ENCODE results near the gene CENPX.

CENPX gene

DNA sequence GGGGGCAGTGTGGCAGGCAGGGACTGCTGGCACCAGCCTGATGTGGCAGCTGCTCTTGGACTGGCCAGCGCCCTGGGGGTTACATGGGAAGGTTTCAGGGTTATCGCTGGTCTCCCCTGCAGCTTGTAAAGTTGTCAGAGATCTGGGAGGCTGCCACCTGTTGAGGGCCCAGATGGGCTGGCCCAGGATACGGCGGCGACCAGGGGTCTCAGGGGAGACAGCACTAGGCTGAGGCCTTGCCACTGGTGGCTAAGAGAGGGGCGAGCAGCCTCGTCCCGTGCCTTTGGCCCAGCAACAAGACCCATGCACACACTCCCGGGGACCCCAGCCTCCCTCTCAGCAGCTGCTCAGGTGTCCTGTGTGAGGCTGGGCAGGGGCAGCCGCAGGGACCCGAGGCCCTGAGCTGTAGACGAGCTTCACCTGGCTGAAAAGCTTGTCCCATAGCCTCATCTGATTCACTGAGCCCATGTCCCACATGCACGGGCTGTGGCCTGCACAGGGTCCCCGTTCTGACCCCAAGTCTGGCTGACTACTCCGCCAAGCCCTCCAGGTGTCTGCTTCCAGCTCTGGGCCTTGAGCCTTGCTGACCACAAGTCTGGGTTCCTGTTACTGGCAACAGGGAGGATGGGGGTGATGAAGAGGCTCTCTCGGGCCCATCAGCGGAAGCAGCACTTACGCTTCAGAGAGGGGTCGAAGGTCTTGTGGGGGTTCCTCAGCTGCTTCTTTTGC lies 36.8 kb upstream of the CENPX start:
- DNase-seq, result no peak
- H3K36me3 Mint-ChIP-seq, result peaks cover 20 to 34% of the 10 kb centered on the region in 2 donors
- ATAC-seq (replicated peaks), result no peak
- H3K9me3 Mint-ChIP-seq, result no peaks in the 10 kb centered on the region
- no peaks in the 10 kb centered on the region for H3K27me3 Mint-ChIP-seq
- H3K4me1 Mint-ChIP-seq, result peaks cover 7 to 22% of the 10 kb centered on the region in 2 donors
- H3K4me3 Mint-ChIP-seq, result no peak overlapping the region
- H3K27ac Mint-ChIP-seq, result no peak overlapping the region

- ATAC-seq (replicated peaks), result no peak
- Mint-ChIP-seq H3K27me3 (no peaks in the 10 kb centered on the region), H3K27ac (peak overlapping the region; percentile 56), H3K4me3 (no peak overlapping the region), H3K9me3 (no peaks in the 10 kb centered on the region), H3K36me3 (peaks cover 20 to 34% of the 10 kb centered on the region in 2 donors), H3K4me1 (peaks cover 4 to 22% of the 10 kb centered on the region in 2 donors)
- DNase-seq, result no peak
These were observed 36.2 kb upstream of the CENPX start for GRCh38 chr17:82058855-82059249.

DNA sequence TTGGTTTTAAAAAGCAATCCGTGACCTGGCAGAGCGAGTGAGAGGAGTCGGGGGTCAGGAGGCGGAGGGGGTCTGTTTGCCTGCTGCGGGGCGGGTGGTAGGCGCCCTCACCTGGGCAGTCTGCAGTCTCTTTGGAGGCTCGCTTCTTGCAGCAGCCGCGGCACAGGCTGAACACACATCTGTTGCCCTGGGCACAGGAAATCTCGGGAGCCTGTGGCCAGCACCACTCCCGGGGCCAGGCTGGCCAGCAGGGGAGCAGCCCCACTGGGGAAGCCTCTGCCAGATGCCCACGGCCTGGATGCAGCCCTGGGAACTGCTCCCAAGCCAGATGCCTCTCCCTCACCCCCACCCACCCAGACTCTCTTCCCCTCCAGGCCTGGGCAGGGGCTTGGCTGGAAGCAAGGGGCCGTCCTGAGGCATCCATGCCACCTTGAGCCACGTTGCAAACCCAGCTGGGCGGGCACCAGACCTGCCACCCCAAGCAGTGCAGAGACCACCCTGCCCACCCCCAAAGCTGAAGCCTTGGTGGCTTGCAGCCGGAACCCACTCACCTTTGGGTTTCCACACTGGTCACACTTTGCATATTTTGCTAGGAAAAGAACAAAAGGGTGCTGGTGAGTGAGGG lies 35.7 kb upstream of the CENPX start:
- no peak overlapping the region for H3K4me3 Mint-ChIP-seq

DNA sequence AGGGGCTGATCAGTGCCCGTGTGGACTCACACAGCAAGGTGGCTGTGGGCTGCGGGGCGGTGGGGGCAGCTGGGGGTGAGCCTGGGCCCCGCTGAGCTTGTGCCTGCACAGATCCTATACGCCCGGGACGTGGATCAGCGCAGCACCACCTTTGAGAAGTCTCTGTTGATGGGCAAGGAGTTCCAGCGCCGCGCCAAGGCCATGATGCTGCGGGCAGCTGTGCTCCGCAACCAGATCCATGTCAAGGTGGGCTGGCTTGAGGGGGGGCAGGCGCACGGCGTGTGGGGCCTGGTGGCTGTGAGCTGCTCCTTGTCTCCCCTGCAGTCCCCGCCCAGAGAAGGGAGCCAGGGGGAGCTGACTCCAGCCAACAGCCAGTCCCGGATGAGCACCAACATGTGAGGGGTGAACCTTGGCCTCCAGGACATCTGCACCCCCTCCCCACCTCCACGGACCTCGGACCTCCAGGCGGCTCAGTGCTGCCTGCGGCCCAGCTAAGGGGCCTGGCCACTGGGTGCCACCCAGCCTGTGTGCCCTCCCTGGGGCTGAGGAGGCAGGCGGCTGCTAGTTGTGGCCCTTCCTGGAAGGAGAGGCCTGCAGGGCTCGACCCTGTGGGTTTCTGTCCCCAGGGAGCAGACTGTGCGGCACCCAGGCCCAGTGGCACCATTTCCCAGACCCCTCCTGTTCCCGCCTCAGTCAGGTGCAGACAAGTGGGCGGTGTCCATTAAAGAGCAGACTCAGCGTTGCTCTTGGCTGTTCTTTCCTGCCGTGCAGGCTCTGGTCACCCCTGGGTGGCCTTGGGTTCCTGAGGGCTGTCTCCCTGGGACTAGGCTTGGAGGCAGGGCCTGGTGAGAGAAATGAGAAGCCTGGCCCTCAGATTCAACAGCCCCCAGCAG lies 34.3 kb upstream of the CENPX start:
- Mint-ChIP-seq H3K9me3 (no peaks in the 10 kb centered on the region), H3K27me3 (no peaks in the 10 kb centered on the region), H3K27ac (peak overlapping the region; percentile 59), H3K4me3 (no peak overlapping the region), H3K36me3 (peaks cover 20 to 32% of the 10 kb centered on the region in 2 donors), H3K4me1 (peaks cover 10 to 34% of the 10 kb centered on the region in 2 donors)
- no peak for DNase-seq
- no peak for ATAC-seq (replicated peaks)

More for the DNA sequence above, 35.7 kb upstream of the CENPX start:
- Mint-ChIP-seq H3K36me3 (peaks cover 20 to 34% of the 10 kb centered on the region in 2 donors), H3K27me3 (no peaks in the 10 kb centered on the region), H3K27ac (peak overlapping the region; percentile 56), H3K9me3 (no peaks in the 10 kb centered on the region), H3K4me1 (peaks cover 6 to 26% of the 10 kb centered on the region in 2 donors)
- DNase-seq (no peak), ATAC-seq (replicated peaks) (no peak)

GRCh38 chr17:82055965-82056728 lies 33.5 kb upstream of the CENPX start:
- Mint-ChIP-seq H3K4me3 (no peak overlapping the region), H3K27me3 (no peaks in the 10 kb centered on the region), H3K9me3 (no peaks in the 10 kb centered on the region), H3K36me3 (peaks cover 20 to 31% of the 10 kb centered on the region in 2 donors), H3K4me1 (peaks cover 10 to 32% of the 10 kb centered on the region in 2 donors), H3K27ac (no peak overlapping the region)
- ATAC-seq (replicated peaks) (no peak), DNase-seq (no peak)

- Mint-ChIP-seq H3K27ac (peak overlapping the region; percentile 89), H3K4me3 (peak overlapping the region in 1 of 2 donors; percentile 29), H3K9me3 (no peaks in the 10 kb centered on the region), H3K27me3 (no peaks in the 10 kb centered on the region), H3K4me1 (peaks cover 15 to 34% of the 10 kb centered on the region in 2 donors), H3K36me3 (peaks cover 19 to 26% of the 10 kb centered on the region in 2 donors)
- DNase-seq (no peak), ATAC-seq (replicated peaks) (no peak)
These were observed 32.6 kb upstream of the CENPX start for GRCh38 chr17:82055023-82055964.

- H3K9me3 Mint-ChIP-seq, result no peaks in the 10 kb centered on the region
- no peaks in the 10 kb centered on the region for H3K27me3 Mint-ChIP-seq
- peaks cover 19 to 26% of the 10 kb centered on the region in 2 donors for H3K36me3 Mint-ChIP-seq
- peak overlapping the region; percentile 31 for H3K27ac Mint-ChIP-seq
- DNase-seq, result no peak
- no peak for ATAC-seq (replicated peaks)
- peak overlapping the region in 1 of 2 donors; percentile 36 for H3K4me3 Mint-ChIP-seq
- H3K4me1 Mint-ChIP-seq, result peaks cover 19 to 32% of the 10 kb centered on the region in 2 donors
These were observed 31.8 kb upstream of the CENPX start for GRCh38 chr17:82054351-82055022.

DNA sequence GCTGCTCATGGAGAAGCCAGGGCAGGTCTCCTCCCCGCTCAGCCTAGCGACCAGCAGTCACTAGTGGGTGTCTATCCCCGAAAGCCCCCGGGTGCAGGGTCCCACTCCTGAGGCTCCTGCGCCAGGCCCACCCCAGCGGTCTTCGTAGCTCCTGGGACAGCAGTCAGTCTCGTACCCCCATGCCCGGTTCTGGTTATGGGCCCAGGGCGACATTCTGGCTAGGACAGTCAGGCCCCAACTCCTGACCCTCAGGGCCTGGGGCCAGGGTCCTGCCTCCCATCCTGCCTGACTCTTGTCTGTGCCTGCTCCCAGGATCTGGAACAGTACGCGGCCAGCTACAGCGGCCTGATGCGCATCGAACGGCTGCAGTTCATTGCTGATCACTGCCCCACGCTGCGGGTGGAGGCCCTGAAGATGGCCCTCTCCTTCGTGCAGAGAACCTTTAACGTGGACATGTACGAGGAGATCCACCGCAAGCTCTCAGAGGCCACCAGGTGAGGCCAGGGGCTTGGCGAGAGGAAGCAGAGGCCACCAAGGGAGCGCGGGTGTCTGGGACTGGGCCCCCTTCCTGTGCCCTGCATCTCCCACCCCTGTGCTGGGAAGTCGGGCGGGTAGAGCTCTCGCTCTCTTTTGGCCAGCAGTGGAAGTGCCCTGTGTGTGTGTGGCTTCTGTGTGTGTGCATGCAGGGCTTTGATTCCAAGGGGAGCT lies 31.0 kb upstream of the CENPX start:
- ATAC-seq (replicated peaks), result no peak
- Mint-ChIP-seq H3K36me3 (peaks cover 18 to 26% of the 10 kb centered on the region in 2 donors), H3K27ac (no peak overlapping the region), H3K27me3 (no peaks in the 10 kb centered on the region), H3K9me3 (no peaks in the 10 kb centered on the region), H3K4me1 (peaks cover 19 to 32% of the 10 kb centered on the region in 2 donors), H3K4me3 (peak overlapping the region; percentile 77 to 91)
- DNase-seq, result no peak

- Mint-ChIP-seq H3K27ac (no peak overlapping the region), H3K4me1 (peaks cover 19 to 32% of the 10 kb centered on the region in 2 donors), H3K9me3 (no peaks in the 10 kb centered on the region), H3K4me3 (peak overlapping the region; percentile 77 to 91), H3K36me3 (peaks cover 17 to 26% of the 10 kb centered on the region in 2 donors), H3K27me3 (no peaks in the 10 kb centered on the region)
- ATAC-seq (replicated peaks) (no peak), DNase-seq (no peak)
These were observed 30.5 kb upstream of the CENPX start for GRCh38 chr17:82053130-82053529.

DNA sequence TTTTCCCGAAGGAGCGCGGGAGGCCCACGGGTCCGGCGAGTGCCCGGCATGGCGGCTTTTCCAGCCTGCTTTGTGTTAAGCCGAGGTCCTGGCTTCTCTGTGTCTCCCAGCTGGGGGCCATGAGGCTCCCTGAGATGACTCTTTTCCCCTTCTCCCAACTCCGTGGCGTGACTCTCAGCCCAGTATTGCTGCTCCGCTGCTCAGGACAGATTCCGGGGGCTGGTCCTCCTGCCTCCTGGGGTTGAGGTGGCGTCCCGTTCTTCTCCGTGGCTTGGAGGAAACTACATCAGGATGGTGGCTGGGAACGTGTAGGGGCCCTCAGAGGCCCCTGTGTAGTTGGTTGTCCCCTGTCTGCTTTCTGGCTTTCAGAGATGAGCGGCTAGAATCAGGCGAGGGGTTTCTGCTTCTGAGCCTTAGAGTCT lies 30.0 kb upstream of the CENPX start:
- no peak for ATAC-seq (replicated peaks)
- H3K4me3 Mint-ChIP-seq, result peak overlapping the region; percentile 77 to 91
- no peak overlapping the region for H3K27ac Mint-ChIP-seq
- H3K4me1 Mint-ChIP-seq, result peaks cover 19 to 35% of the 10 kb centered on the region in 2 donors
- no peaks in the 10 kb centered on the region for H3K27me3 Mint-ChIP-seq
- no peaks in the 10 kb centered on the region for H3K9me3 Mint-ChIP-seq
- H3K36me3 Mint-ChIP-seq, result peaks cover 16 to 23% of the 10 kb centered on the region in 2 donors
- DNase-seq, result no peak

GRCh38 chr17:82051776-82052637 lies 29.3 kb upstream of the CENPX start, which contains the start of the genes GPS1 and RFNG:
TSS of gene GPS1 (plus strand) at chr17:82051898. CDS start at chr17:82051932, 34 bp downstream.
TSS of gene RFNG (minus strand) at chr17:82051811. CDS start at chr17:82051766, 45 bp downstream.
- peak within 1 kb of the TSS; percentile 90 to 91 for H3K4me3 Mint-ChIP-seq
- peak within 1 kb of the TSS; percentile 94 for H3K27ac Mint-ChIP-seq
- H3K36me3 Mint-ChIP-seq, result peaks cover 21 to 28% of the 10 kb centered on the region in 2 donors
- H3K9me3 Mint-ChIP-seq, result no peaks in the 10 kb centered on the region
- ATAC-seq (replicated peaks), result peak; percentile 91 to 94
- H3K27me3 Mint-ChIP-seq, result no peaks in the 10 kb centered on the region
- peaks cover 23 to 39% of the 10 kb centered on the region in 2 donors for H3K4me1 Mint-ChIP-seq
- peak; percentile 68 for DNase-seq

Measured in stimulated activated naive B cell treated with anti-CD40 and anti-IgM and Interleukin-4, amounts not matched to agents 10 μg/mL and 1 μg/mL and 100 μg/mL, for 72 hours (primary cell).